Lower lobe of right lung (tissue), 2 donors: ENCODE measurements around the gene WDR93. TPM values are rescaled to one million over a fixed set of nuclear protein-coding genes. Genes with fewer than 3 reads are reported as not detected.

Experiments used
- ATAC-seq, 2 donors: fragments of 200-7000 bp; cut with Tn5 transposase; one replicate each; pipeline ENCODE4 v1.9.1; 2020 to 2022; ENCODE audit warnings: mild to moderate bottlenecking in 2 of 2, moderate library complexity in 2 of 2
- DNase-seq: peaks from one replicate; pipeline ENCODE4 v3.0.0-alpha.2; 2020
- H3K27ac ChIP-seq: fragments of 200-600 bp; one replicate; pipeline ENCODE4 v1.8.0; 2022
- H3K27me3 ChIP-seq: fragments of 200-600 bp; one replicate; pipeline ENCODE4 v1.8.0; 2022; ENCODE audit warnings: low read depth
- H3K36me3 ChIP-seq: fragments of 200-600 bp; one replicate; pipeline ENCODE4 v1.8.0; 2022; ENCODE audit warnings: mild to moderate bottlenecking
- H3K4me1 ChIP-seq: fragments of 200-600 bp; one replicate; pipeline ENCODE4 v1.8.0; 2022
- H3K4me3 ChIP-seq: fragments of 200-600 bp; one replicate; pipeline ENCODE4 v1.8.0; 2022; ENCODE audit warnings: mild to moderate bottlenecking
- H3K9me3 ChIP-seq: fragments of 200-600 bp; one replicate; pipeline ENCODE4 v1.8.0; 2022
- CTCF ChIP-seq: fragments of 200-600 bp; IDR thresholded peaks from one replicate; pipeline ENCODE4 v1.8.0; 2022; ENCODE audit warnings: antibody characterized with exemption, mild to moderate bottlenecking
- intact Hi-C: fragments of 100-400 bp; cut with DNase I; formaldehyde crosslinking; loops from one replicate; pipeline ENCODE4 v1.11.0; 2022
- long read RNA-seq: library from polyadenylated mRNA; unstranded; transcript quantifications from one replicate; pipeline ENCODE4 v2.0.0, GENCODE V29; 2021
- total RNA-seq: library from RNA; stranded (reverse); fragmentation: NEBNext Ultra II Directional; extraction: Animal tissue kit (Norgen Biotek cat#: 25700); gene quantifications from one replicate; pipeline ENCODE4 v1.2.1, GENCODE V29; 2021
- donor health status: DM: no; HTN: yes; CAD: no; lungs with severe emphysema.

WDR93 gene
- 1.2 TPM for total RNA-seq
- long read RNA-seq, partial matches to known transcripts = 1 of 2 reads
- long read RNA-seq, other reads (novel, unspliced or antisense) = 1 of 2 reads

GRCh38 chr15:89690276-89691218 is at the start of gene WDR93, which contains the start of gene PEX11A:
Gene WDR93 (plus strand): TSS chr15:89690811. CDS start chr15:89701747, 10,936 bp downstream.
Gene PEX11A (minus strand): TSS chr15:89690754. CDS start chr15:89690632, 122 bp downstream.
- DNase-seq (peak; percentile 92), ATAC-seq (peak; percentile 96 to 98)
- no peaks in the 10 kb centered on the region for H3K27me3 ChIP-seq
- intact Hi-C loops = no loop called here
- H3K4me3 ChIP-seq = peak within 1 kb of the TSS; percentile 96
- TF ChIP-seq CTCF = no peak
- peaks cover 6% of the 10 kb centered on the region for H3K36me3 ChIP-seq
- peak within 1 kb of the TSS; percentile 81 for H3K27ac ChIP-seq
- peaks cover 12% of the 10 kb centered on the region for H3K4me1 ChIP-seq
- no peaks in the 10 kb centered on the region for H3K9me3 ChIP-seq

- DNase-seq = no peak
- Histone ChIP-seq H3K27me3 (no peaks in the 10 kb centered on the region), H3K4me3 (no peak overlapping the region), H3K9me3 (no peaks in the 10 kb centered on the region), H3K36me3 (no peaks in the 10 kb centered on the region), H3K4me1 (no peaks in the 10 kb centered on the region), H3K27ac (no peak overlapping the region)
- no peak for TF ChIP-seq CTCF
- ATAC-seq = no peak
- intact Hi-C loops = no loop called here
Observed at GRCh38 chr15:89641053-89641452, 49.6 kb upstream of the WDR93 start.

- H3K27me3 ChIP-seq = no peaks in the 10 kb centered on the region
- TF ChIP-seq CTCF = no peak
- DNase-seq = no peak
- peak in 1 of 2 donors; percentile 11 for ATAC-seq
- H3K27ac ChIP-seq = no peak overlapping the region
- intact Hi-C loops = no loop called here
- no peaks in the 10 kb centered on the region for H3K4me1 ChIP-seq
- no peaks in the 10 kb centered on the region for H3K9me3 ChIP-seq
- H3K36me3 ChIP-seq = no peaks in the 10 kb centered on the region
- no peak overlapping the region for H3K4me3 ChIP-seq
Observed at GRCh38 chr15:89642106-89642505, 48.5 kb upstream of the WDR93 start.

GRCh38 chr15:89645680-89646079 is 44.9 kb upstream of the WDR93 start:
- no peak overlapping the region for H3K27ac ChIP-seq
- DNase-seq (no peak), ATAC-seq (no peak)
- intact Hi-C loops = no loop called here
- no peak overlapping the region for H3K4me3 ChIP-seq
- no peak for TF ChIP-seq CTCF
- H3K9me3 ChIP-seq = no peaks in the 10 kb centered on the region
- no peaks in the 10 kb centered on the region for H3K27me3 ChIP-seq
- H3K4me1 ChIP-seq = no peaks in the 10 kb centered on the region
- H3K36me3 ChIP-seq = no peaks in the 10 kb centered on the region

GRCh38 chr15:89646416-89647141 is 44.0 kb upstream of the WDR93 start:
- no peaks in the 10 kb centered on the region for H3K36me3 ChIP-seq
- no peak for TF ChIP-seq CTCF
- no peaks in the 10 kb centered on the region for H3K27me3 ChIP-seq
- H3K4me3 ChIP-seq = no peak overlapping the region
- DNase-seq = no peak
- ATAC-seq = peak; percentile 5 to 8
- H3K27ac ChIP-seq = no peak overlapping the region
- intact Hi-C loops = no loop called here
- no peaks in the 10 kb centered on the region for H3K4me1 ChIP-seq
- H3K9me3 ChIP-seq = no peaks in the 10 kb centered on the region
